A549 treated with Mapracorat at 1 μM for 4 hours (cell line): Measurements from ENCODE around the gene BBX. TPM values are rescaled to one million over a fixed set of nuclear protein-coding genes. Genes with fewer than 3 reads are reported as not detected.

Experiments
- total RNA-seq: library from RNA; stranded (reverse); fragments of 200-300 nt; extraction: Qiagen RNA extraction; gene quantifications from 5 replicates; pipeline ENCODE4 v1.2.3, GENCODE V29; 2022

Gene BBX
- 11.5 to 20.6 TPM (median 18.0 TPM) in 5 replicates for total RNA-seq

GRCh38 chr3:107522510-107523288 lies at the start of gene BBX:
Gene BBX (plus strand): TSS chr3:107522962. CDS start chr3:107710461, 187,499 bp downstream.

Other genes with a start within 250 kb of the BBX start
- gene CCDC54, start 145.5 kb upstream of the BBX start, total RNA-seq, result not detected in 5 replicates